Gastrocnemius medialis (tissue), 4 donors: ENCODE measurements around the gene THOC5.
"Not testable (repeated sequence)": the region's sequence is repeated elsewhere in the genome, so short reads cannot be mapped to it uniquely, and the experiment has no call there.

ENCODE experiments used
- POLR2A ChIP-seq, 2 donors: fragments of 450-650 bp; IDR thresholded peaks; one replicate each; pipeline ENCODE4 v1.6.1; 2017; ENCODE audit warnings: antibody characterized with exemption in 2 of 2, mild to moderate bottlenecking in 2 of 2, moderate library complexity in 2 of 2
- TF ChIP-seq, protein P1 (sequence below), 5 experiments: fragments of 450-650 bp in 3 of 5; fragments of 200-600 bp in 2 of 5; sonication (generic) in 2 of 5; IDR thresholded peaks in 4 of 5; conservative IDR thresholded peaks in 1 of 5; 1 replicate in 4 of 5; 2 replicates in 1 of 5; pipeline ENCODE4 v1.5.1; 2016 to 2019; ENCODE audit warnings: antibody characterized with exemption in 5 of 5, mild to moderate bottlenecking in 3 of 5, moderate library complexity in 3 of 5

DNA sequence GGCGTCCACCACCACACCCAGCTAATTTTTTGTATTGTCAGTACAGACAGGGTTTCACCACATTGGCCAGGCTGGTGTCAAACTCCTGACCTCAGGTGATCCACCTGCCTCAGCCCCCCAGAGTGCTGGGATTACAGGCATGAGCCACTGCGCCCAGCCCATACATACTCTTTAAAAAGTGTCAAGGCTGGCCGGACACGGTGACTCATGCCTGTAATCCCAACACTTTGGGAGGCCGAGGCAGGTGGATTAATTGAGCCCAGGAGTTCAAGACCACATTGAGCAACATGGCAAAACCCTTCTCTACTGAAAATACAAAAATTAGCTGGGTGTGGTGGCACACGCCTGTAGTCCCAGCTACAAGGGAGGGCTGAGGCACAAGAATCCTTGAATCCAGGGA, 40.9 kb upstream of the THOC5 start:
- TF ChIP-seq, protein P1, sequence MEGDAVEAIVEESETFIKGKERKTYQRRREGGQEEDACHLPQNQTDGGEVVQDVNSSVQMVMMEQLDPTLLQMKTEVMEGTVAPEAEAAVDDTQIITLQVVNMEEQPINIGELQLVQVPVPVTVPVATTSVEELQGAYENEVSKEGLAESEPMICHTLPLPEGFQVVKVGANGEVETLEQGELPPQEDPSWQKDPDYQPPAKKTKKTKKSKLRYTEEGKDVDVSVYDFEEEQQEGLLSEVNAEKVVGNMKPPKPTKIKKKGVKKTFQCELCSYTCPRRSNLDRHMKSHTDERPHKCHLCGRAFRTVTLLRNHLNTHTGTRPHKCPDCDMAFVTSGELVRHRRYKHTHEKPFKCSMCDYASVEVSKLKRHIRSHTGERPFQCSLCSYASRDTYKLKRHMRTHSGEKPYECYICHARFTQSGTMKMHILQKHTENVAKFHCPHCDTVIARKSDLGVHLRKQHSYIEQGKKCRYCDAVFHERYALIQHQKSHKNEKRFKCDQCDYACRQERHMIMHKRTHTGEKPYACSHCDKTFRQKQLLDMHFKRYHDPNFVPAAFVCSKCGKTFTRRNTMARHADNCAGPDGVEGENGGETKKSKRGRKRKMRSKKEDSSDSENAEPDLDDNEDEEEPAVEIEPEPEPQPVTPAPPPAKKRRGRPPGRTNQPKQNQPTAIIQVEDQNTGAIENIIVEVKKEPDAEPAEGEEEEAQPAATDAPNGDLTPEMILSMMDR (IDR thresholded peaks at IDR 0.05 in 4 of 5, conservative IDR thresholded peaks at IDR 0.05 in 1 of 5): not testable (repeated sequence)
- not testable (repeated sequence) for TF ChIP-seq POLR2A (IDR thresholded peaks at IDR 0.05)
